NCI-H187 (cell line): ENCODE data around the gene NEFH.
"Not testable (repeated sequence)": the region's sequence is repeated elsewhere in the genome, so short reads cannot be mapped to it uniquely, and the experiment has no call there.

Experiments used
- DNase-seq, 2 experiments: peaks; one replicate each; lab custom pipeline; 2025; lab: John Stamatoyannopoulos, UW

Gene NEFH

GRCh38 chr22:29479417-29480261 lies at the start of gene NEFH:
Gene NEFH (plus strand): TSS chr22:29480218. CDS start chr22:29480263, 45 bp downstream.
- DNase-seq, result no peak

- no peak for DNase-seq
These were observed 48.0 kb upstream of the NEFH start for GRCh38 chr22:29431986-29432385.

GRCh38 chr22:29433856-29434255 lies 46.2 kb upstream of the NEFH start:
- no peak for DNase-seq

GRCh38 chr22:29434288-29434687 lies 45.7 kb upstream of the NEFH start:
- DNase-seq, result no peak

GRCh38 chr22:29435236-29436136 lies 44.5 kb upstream of the NEFH start:
- DNase-seq, result no peak

GRCh38 chr22:29438283-29438682 lies 41.7 kb upstream of the NEFH start, which contains the start of gene RFPL1:
Gene RFPL1 (plus strand): TSS chr22:29438583.
- DNase-seq, result not testable (repeated sequence)

- DNase-seq, result no peak
These were observed 37.0 kb upstream of the NEFH start for GRCh38 chr22:29442976-29443375.

GRCh38 chr22:29443452-29443851 lies 36.6 kb upstream of the NEFH start:
- no peak for DNase-seq

- no peak for DNase-seq
These were observed 35.9 kb upstream of the NEFH start for GRCh38 chr22:29443861-29444792.

GRCh38 chr22:29445508-29445907 lies 34.5 kb upstream of the NEFH start:
- DNase-seq, result no peak

- no peak for DNase-seq
These were observed 32.1 kb upstream of the NEFH start for GRCh38 chr22:29447906-29448305.

- no peak for DNase-seq
These were observed 30.6 kb upstream of the NEFH start for GRCh38 chr22:29449296-29449875.

GRCh38 chr22:29450222-29450621 lies 29.8 kb upstream of the NEFH start:
- DNase-seq, result no peak

- no peak for DNase-seq
These were observed 28.2 kb upstream of the NEFH start for GRCh38 chr22:29451863-29452262.

GRCh38 chr22:29454276-29454675 lies 25.7 kb upstream of the NEFH start:
- no peak for DNase-seq

- no peak for DNase-seq
These were observed 23.8 kb upstream of the NEFH start for GRCh38 chr22:29456211-29456671.

- DNase-seq, result no peak
These were observed 22.3 kb upstream of the NEFH start for GRCh38 chr22:29457730-29458129.

GRCh38 chr22:29458551-29458950 lies 21.5 kb upstream of the NEFH start:
- DNase-seq, result no peak

- no peak for DNase-seq
These were observed 20.2 kb upstream of the NEFH start for GRCh38 chr22:29459773-29460172.

GRCh38 chr22:29461263-29461662 lies 18.8 kb upstream of the NEFH start:
- no peak for DNase-seq

GRCh38 chr22:29463629-29464028 lies 16.4 kb upstream of the NEFH start:
- DNase-seq, result no peak
